ENCODE data around the gene CERK.

CERK gene

GRCh38 chr22:46763051-46763705, 25.1 kb upstream of the CERK start:
- H3K4me3 ChIP-seq (ENCODE audit: low read depth, low read length), result peak overlapping the region; percentile 86
- TF ChIP-seq, protein P1, sequence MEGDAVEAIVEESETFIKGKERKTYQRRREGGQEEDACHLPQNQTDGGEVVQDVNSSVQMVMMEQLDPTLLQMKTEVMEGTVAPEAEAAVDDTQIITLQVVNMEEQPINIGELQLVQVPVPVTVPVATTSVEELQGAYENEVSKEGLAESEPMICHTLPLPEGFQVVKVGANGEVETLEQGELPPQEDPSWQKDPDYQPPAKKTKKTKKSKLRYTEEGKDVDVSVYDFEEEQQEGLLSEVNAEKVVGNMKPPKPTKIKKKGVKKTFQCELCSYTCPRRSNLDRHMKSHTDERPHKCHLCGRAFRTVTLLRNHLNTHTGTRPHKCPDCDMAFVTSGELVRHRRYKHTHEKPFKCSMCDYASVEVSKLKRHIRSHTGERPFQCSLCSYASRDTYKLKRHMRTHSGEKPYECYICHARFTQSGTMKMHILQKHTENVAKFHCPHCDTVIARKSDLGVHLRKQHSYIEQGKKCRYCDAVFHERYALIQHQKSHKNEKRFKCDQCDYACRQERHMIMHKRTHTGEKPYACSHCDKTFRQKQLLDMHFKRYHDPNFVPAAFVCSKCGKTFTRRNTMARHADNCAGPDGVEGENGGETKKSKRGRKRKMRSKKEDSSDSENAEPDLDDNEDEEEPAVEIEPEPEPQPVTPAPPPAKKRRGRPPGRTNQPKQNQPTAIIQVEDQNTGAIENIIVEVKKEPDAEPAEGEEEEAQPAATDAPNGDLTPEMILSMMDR (IDR thresholded peaks at IDR 0.05; ENCODE audit: low read depth, low read length), result no peak
- TF ChIP-seq POLR2A (IDR thresholded peaks at IDR 0.05; ENCODE audit: extremely low read depth, insufficient read length) (no peak), MYC (IDR thresholded peaks at IDR 0.05; ENCODE audit: low read depth, low read length) (no peak)
- TF ChIP-seq, protein P2, sequence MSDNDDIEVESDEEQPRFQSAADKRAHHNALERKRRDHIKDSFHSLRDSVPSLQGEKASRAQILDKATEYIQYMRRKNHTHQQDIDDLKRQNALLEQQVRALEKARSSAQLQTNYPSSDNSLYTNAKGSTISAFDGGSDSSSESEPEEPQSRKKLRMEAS (IDR thresholded peaks at IDR 0.05; ENCODE audit: low read depth, low read length), result no peak
- DNase-seq (ENCODE audit: low read depth), result peak; percentile 59

DNA sequence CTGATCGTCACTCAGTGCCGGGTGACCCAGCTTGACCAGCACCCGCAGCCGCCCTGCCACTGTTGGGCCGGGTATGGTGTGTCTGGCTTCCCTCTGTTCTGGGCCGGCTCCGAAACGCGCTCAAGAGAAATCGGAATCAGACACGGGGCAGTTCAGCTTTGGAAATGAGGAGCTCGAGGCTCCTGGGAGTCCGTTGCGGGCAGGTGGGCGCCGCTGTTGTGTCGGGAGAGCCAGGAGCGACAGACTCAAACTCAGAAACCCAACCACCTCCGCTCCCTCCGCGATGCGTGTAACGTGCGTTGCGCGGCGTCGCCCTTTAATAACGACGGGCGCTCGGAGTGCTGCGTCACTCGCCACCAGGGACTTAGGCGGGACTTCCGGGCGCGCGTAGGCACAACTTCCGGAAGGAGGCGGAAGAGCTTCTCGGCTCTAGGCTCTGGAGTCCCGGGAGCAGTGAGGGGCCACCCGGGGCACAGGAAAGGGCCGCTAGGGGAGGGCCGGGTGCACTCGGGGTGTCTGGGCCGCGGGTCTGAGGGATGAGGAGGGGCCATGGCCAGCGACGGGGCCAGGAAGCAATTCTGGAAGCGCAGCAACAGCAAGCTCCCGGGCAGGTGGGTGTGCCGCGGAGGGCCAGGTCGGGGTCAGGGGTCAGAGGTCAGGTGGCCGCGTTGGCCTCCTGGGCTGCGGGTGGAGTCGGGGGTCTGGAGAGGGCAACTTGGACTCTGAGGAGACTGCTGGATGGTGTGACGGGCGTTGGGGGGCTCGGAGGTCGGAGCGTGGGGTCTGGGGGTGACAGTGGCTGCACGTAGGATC, 24.4 kb upstream of the CERK start, which contains the start of gene TBC1D22A:
TSS of gene TBC1D22A (plus strand) at position 413 of the 813 bp plus-strand sequence. CDS start at position 550, 137 bp downstream.
- peak within 1 kb of the TSS; percentile 86 for H3K4me3 ChIP-seq (ENCODE audit: low read depth, low read length)
- TF ChIP-seq MYC (IDR thresholded peaks at IDR 0.05; ENCODE audit: low read depth, low read length) (peak; percentile 91), POLR2A (IDR thresholded peaks at IDR 0.05; ENCODE audit: extremely low read depth, insufficient read length) (peak; percentile 86)
- TF ChIP-seq, protein P1 (IDR thresholded peaks at IDR 0.05; ENCODE audit: low read depth, low read length), result no peak
- TF ChIP-seq, protein P2 (IDR thresholded peaks at IDR 0.05; ENCODE audit: low read depth, low read length), result peak; percentile 86
- peak; percentile 95 for DNase-seq (ENCODE audit: low read depth)

GRCh38 chr22:46761539-46762237, 23.6 kb upstream of the CERK start:
- peak overlapping the region; percentile 86 for H3K4me3 ChIP-seq (ENCODE audit: low read depth, low read length)
- no peak for DNase-seq (ENCODE audit: low read depth)
- TF ChIP-seq, protein P2 (IDR thresholded peaks at IDR 0.05; ENCODE audit: low read depth, low read length), result 0 out of 2 replicates have a peak, but pooled peaks have one; percentile 9
- no peak for TF ChIP-seq MYC (IDR thresholded peaks at IDR 0.05; ENCODE audit: low read depth, low read length)
- TF ChIP-seq, protein P1 (IDR thresholded peaks at IDR 0.05; ENCODE audit: low read depth, low read length), result no peak

DNA sequence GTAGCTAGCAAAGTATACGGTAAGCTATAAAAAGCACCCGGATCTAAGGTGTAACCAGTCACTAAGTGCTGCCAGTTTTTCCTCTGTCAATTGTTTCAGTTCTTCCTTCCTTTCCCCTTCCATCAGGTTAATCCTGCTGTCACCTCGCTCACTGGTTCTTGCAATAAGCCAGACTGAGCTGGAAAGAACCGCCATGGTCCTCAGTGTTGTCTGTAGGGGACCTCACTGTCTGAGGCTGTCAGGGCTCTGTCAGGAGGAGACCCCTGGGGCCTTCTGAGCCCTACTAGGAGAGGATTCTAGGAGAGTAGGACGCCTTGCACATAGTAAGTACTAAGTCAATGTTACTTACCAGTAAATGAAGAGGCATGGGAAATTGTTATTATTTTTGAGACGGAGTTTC, 23.0 kb upstream of the CERK start:
- no peak for DNase-seq (ENCODE audit: low read depth)
- TF ChIP-seq, protein P2 (IDR thresholded peaks at IDR 0.05; ENCODE audit: low read depth, low read length), result no peak
- TF ChIP-seq, protein P1 (IDR thresholded peaks at IDR 0.05; ENCODE audit: low read depth, low read length), result no peak
- no peak for TF ChIP-seq POLR2A (IDR thresholded peaks at IDR 0.05; ENCODE audit: extremely low read depth, insufficient read length)
- TF ChIP-seq MYC (IDR thresholded peaks at IDR 0.05; ENCODE audit: low read depth, low read length), result no peak
- H3K4me3 ChIP-seq (ENCODE audit: low read depth, low read length), result peak overlapping the region; percentile 86

DNA sequence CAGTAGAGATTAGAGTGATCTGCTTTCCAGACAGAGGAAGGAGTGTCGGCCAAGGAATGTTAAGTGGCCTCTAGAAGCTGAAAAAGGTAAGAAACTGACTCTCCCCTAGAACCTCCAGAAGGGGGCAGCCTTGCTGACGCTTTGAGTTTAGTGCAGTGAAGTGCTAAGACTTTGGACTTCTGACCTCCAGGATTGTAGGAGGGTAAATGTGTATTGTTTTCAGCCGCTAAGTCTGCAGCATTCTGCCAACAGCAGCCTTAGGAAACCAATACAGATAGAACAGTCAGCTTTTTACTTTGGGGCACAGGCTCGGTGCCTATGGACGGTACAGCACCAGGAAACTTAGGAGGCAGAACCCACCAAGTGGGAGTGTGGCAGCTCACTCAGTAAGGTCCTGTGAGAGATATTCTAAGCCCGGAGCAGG, 20.8 kb upstream of the CERK start:
- no peak overlapping the region for H3K4me3 ChIP-seq (ENCODE audit: low read depth, low read length)
- no peak for TF ChIP-seq MYC (IDR thresholded peaks at IDR 0.05; ENCODE audit: low read depth, low read length)
- TF ChIP-seq, protein P2 (IDR thresholded peaks at IDR 0.05; ENCODE audit: low read depth, low read length), result no peak
- TF ChIP-seq, protein P1 (IDR thresholded peaks at IDR 0.05; ENCODE audit: low read depth, low read length), result peak; percentile 80
- DNase-seq (ENCODE audit: low read depth), result peak; percentile 78

Data from NB4 (cell line).